H1 (cell line): ENCODE data around the gene SDR39U1. TPM values are rescaled to one million over a fixed set of nuclear protein-coding genes. Genes with fewer than 3 reads are reported as not detected.

Experiments used
- CTCF ChIA-PET: fragments of 300-600 bp; sonication (Branson Sonifier 250); formaldehyde crosslinking; loops from one replicate; lab custom pipeline; 2021; ENCODE audit not compliant: partially characterized antibody; lab: Charles Lee
- POLR2A ChIA-PET: fragments of 300-600 bp; sonication (Branson Sonifier 250); formaldehyde crosslinking; loops from one replicate; lab custom pipeline; 2021; ENCODE audit warnings: inconsistent platforms; ENCODE audit not compliant: partially characterized antibody; lab: Charles Lee
- DNase-seq, 2 experiments: peaks; one replicate each; pipeline versions ENCODE4 v3.0.0 to v3.0.0-alpha.2; 2010 to 2022; ENCODE audit warnings: low spot score in 2 of 2, low read depth in 1 of 2, mixed read lengths in 1 of 2
- FAIRE-seq: peaks from 2 replicates; lab custom pipeline; 2011; peaks lifted over from hg19 to GRCh38; lab: Jason Lieb, UNC
- H2AFZ ChIP-seq: 2 replicates; pipeline ENCODE4 v1.8.1; 2012; ENCODE audit warnings: low read length, inconsistent platforms
- H2AK5ac ChIP-seq: 2 replicates; pipeline ENCODE4 v1.6.1; 2013; ENCODE audit warnings: low read depth, low read length
- H2BK120ac ChIP-seq: replicated peaks from 2 replicates; pipeline ENCODE3; 2013; ENCODE audit warnings: low read depth, low read length, inconsistent platforms
- H2BK12ac ChIP-seq: 2 replicates; pipeline ENCODE4 v1.6.1; 2013; ENCODE audit warnings: low read depth, low read length
- H2BK15ac ChIP-seq: 2 replicates; pipeline ENCODE4 v1.6.1; 2013; ENCODE audit warnings: low read length
- H2BK20ac ChIP-seq: 2 replicates; pipeline ENCODE4 v1.6.1; 2013; ENCODE audit warnings: low read length
- H2BK5ac ChIP-seq: 2 replicates; pipeline ENCODE4 v1.6.1; 2013; ENCODE audit warnings: low read depth, low read length
- H3K14ac ChIP-seq: 2 replicates; pipeline ENCODE4 v1.6.1; 2013; ENCODE audit warnings: inconsistent platforms; ENCODE audit not compliant: insufficient read length
- H3K18ac ChIP-seq: 2 replicates; pipeline ENCODE4 v1.6.1; 2013; ENCODE audit warnings: low read length; ENCODE audit errors: extremely low read depth
- H3K23ac ChIP-seq: 2 replicates; pipeline ENCODE4 v1.6.1; 2013; ENCODE audit warnings: inconsistent platforms; ENCODE audit not compliant: insufficient read length
- H3K23me2 ChIP-seq: 2 replicates; pipeline ENCODE4 v1.6.1; 2013; ENCODE audit warnings: low read depth, low read length
- H3K27ac ChIP-seq: 2 replicates; pipeline ENCODE4 v1.6.1; 2011; ENCODE audit warnings: low read depth, low read length, inconsistent platforms
- H3K27me3 ChIP-seq, 4 experiments: replicated peaks in 1 of 4; 1 replicate in 1 of 4; 2 replicates in 3 of 4; pipeline versions ENCODE4 v1.6.1 to v1.8.1; 2011 to 2013; ENCODE audit warnings: low read length in 3 of 4, mild to moderate bottlenecking in 3 of 4, inconsistent platforms in 2 of 4, mixed read lengths in 2 of 4, moderate library complexity in 1 of 4; ENCODE audit not compliant: control insufficient read depth in 3 of 4, insufficient read depth in 3 of 4; ENCODE audit errors: extremely low read depth in 1 of 4
- H3K36me3 ChIP-seq, 4 experiments: 2 replicates each; pipeline versions ENCODE4 v1.6.1 to v1.8.1; 2011 to 2013; ENCODE audit warnings: mild to moderate bottlenecking in 4 of 4, low read length in 3 of 4, moderate library complexity in 2 of 4, control low read depth in 1 of 4, inconsistent platforms in 1 of 4; ENCODE audit not compliant: insufficient read depth in 4 of 4, control insufficient read depth in 2 of 4
- H3K4ac ChIP-seq: replicated peaks from 2 replicates; pipeline ENCODE3; 2013; ENCODE audit warnings: low read length, low read depth, mixed read lengths, inconsistent platforms; ENCODE audit not compliant: insufficient read length
- H3K4me1 ChIP-seq, 4 experiments: replicated peaks in 1 of 4; 1 replicate in 1 of 4; 2 replicates in 3 of 4; pipeline versions ENCODE4 v1.6.1 to v1.8.1; 2011 to 2013; ENCODE audit warnings: low read length in 3 of 4, inconsistent platforms in 2 of 4, mixed read lengths in 1 of 4; ENCODE audit not compliant: insufficient read depth in 4 of 4, control insufficient read depth in 3 of 4
- H3K4me2 ChIP-seq, 2 experiments: 2 replicates each; pipeline versions ENCODE4 v1.6.1 to v1.8.1; 2011 to 2013; ENCODE audit warnings: low read depth in 2 of 2, low read length in 2 of 2, control low read depth in 1 of 2, inconsistent platforms in 1 of 2, mild to moderate bottlenecking in 1 of 2; ENCODE audit not compliant: insufficient read depth in 1 of 2
- H3K4me3 ChIP-seq, 4 experiments: fragments of 200-600, 300-600 bp in 1 of 4; sonication (generic), shearing (Covaris generic), sonication (Bioruptor Twin) in 1 of 4; 2 replicates each; pipeline versions ENCODE4 v1.5.1 to v1.8.1; 2011 to 2016; ENCODE audit warnings: low read length in 4 of 4, low read depth in 3 of 4, control low read depth in 2 of 4, inconsistent platforms in 2 of 4, mild to moderate bottlenecking in 2 of 4, mixed read lengths in 1 of 4, moderate library complexity in 1 of 4; ENCODE audit not compliant: insufficient read depth in 2 of 4; ENCODE audit errors: extremely low read depth in 1 of 4
- H3K56ac ChIP-seq: replicated peaks from 2 replicates; pipeline ENCODE3; 2013; ENCODE audit warnings: low read depth, mild to moderate bottlenecking, mixed read lengths, low read length, inconsistent platforms; ENCODE audit not compliant: insufficient read length
- H3K79me1 ChIP-seq: 2 replicates; pipeline ENCODE4 v1.6.1; 2013; ENCODE audit warnings: low read depth, low read length, control low read depth
- H3K79me2 ChIP-seq, 2 experiments: 2 replicates each; pipeline versions ENCODE4 v1.6.1 to v1.8.1; 2012 to 2013; ENCODE audit warnings: low read length in 2 of 2, mild to moderate bottlenecking in 2 of 2, inconsistent platforms in 1 of 2; ENCODE audit not compliant: insufficient read depth in 2 of 2, control insufficient read depth in 1 of 2
- H3K9ac ChIP-seq, 4 experiments: replicated peaks in 1 of 4; 1 replicate in 1 of 4; 2 replicates in 3 of 4; pipeline versions ENCODE4 v1.6.1 to v1.8.1; 2011 to 2013; ENCODE audit warnings: low read depth in 3 of 4, low read length in 3 of 4, control low read depth in 2 of 4, mild to moderate bottlenecking in 2 of 4, moderate library complexity in 2 of 4, inconsistent platforms in 1 of 4; ENCODE audit errors: extremely low read depth in 1 of 4
- H3K9me3 ChIP-seq, 2 experiments: 2 replicates each; pipeline versions ENCODE4 v1.6.1 to v1.8.1; 2012 to 2013; ENCODE audit warnings: mild to moderate bottlenecking in 2 of 2, moderate library complexity in 2 of 2, control low read depth in 1 of 2, inconsistent platforms in 1 of 2, low read depth in 1 of 2, low read length in 1 of 2, mixed read lengths in 1 of 2; ENCODE audit not compliant: insufficient read depth in 2 of 2
- H4K20me1 ChIP-seq, 2 experiments: replicated peaks in 1 of 2; 2 replicates each; pipeline versions ENCODE3 to v1.8.1; 2011 to 2013; ENCODE audit warnings: inconsistent platforms in 2 of 2, low read length in 2 of 2, mild to moderate bottlenecking in 1 of 2; ENCODE audit not compliant: insufficient read depth in 2 of 2, control insufficient read depth in 1 of 2
- H4K5ac ChIP-seq: 2 replicates; pipeline ENCODE4 v1.6.1; 2013; ENCODE audit warnings: low read length, low read depth, mixed read lengths, inconsistent platforms; ENCODE audit not compliant: insufficient read length
- H4K8ac ChIP-seq: 2 replicates; pipeline ENCODE4 v1.8.0; 2013; ENCODE audit warnings: mild to moderate bottlenecking, moderate library complexity, low read length, inconsistent platforms; ENCODE audit not compliant: insufficient read depth; ENCODE audit errors: extremely low read depth
- H4K91ac ChIP-seq: replicated peaks from 2 replicates; pipeline ENCODE3; 2013; ENCODE audit warnings: low read length, mixed read lengths, inconsistent platforms; ENCODE audit not compliant: insufficient read length
- KDM4A ChIP-seq: IDR thresholded peaks from one replicate; pipeline ENCODE4 v1.7.1; 2012; ENCODE audit warnings: low read depth, mild to moderate bottlenecking, moderate library complexity, low read length, inconsistent platforms; ENCODE audit not compliant: severe bottlenecking
- PHF8 ChIP-seq: fragments of 200-600 bp; sonication (generic); conservative IDR thresholded peaks from 2 replicates; pipeline ENCODE4 v1.7.1; 2012; ENCODE audit warnings: low read depth, mild to moderate bottlenecking, inconsistent platforms, low read length, moderate library complexity
- SRF ChIP-seq: IDR thresholded peaks from 2 replicates; pipeline ENCODE4 v1.6.1; 2011; ENCODE audit warnings: mild to moderate bottlenecking, low read depth, low read length, moderate library complexity
- WGBS, 2 experiments: shearing (Covaris generic) in 1 of 2; methylation state at CpG; one replicate each; pipeline versions ENCODE4 v1.1.6 to v1.1.7; 2013 to 2015; ENCODE audit warnings: low lambda C conversion rate in 2 of 2, mixed read lengths in 2 of 2, inconsistent platforms in 1 of 2, low coverage in 1 of 2, missing lambda C conversion rate in 1 of 2; ENCODE audit not compliant: insufficient replicate concordance in 2 of 2, insufficient coverage in 1 of 2, insufficient read length in 1 of 2; ENCODE audit errors: extremely low coverage in 1 of 2, missing lambda C conversion rate in 1 of 2; 5-methylcytosine and 5-hydroxymethylcytosine counted together
- polyA plus RNA-seq, 7 experiments: library from polyadenylated mRNA; depleted of rRNA in 3 of 7; stranded (reverse) in 5 of 7; unstranded in 2 of 7; fragments of >200 nt in 5 of 7; fragments of 200-250 nt in 2 of 7; gene quantifications; 1 replicate in 5 of 7; 2 replicates in 1 of 7; 4 replicates in 1 of 7; pipeline versions ENCODE4 v1.2.1 to v1.2.3, GENCODE V29; 2011 to 2013; ENCODE audit warnings: missing spikeins in 2 of 7, mixed read lengths in 2 of 7
- total RNA-seq: library from RNA; stranded (reverse); fragmentation: NEBNext Ultra II Directional; extraction: Animal tissue kit (Norgen Biotek cat#: 25700); gene quantifications from 2 replicates; pipeline ENCODE4 v1.2.1, GENCODE V29; 2021

SDR39U1 gene
- total and polyA plus RNA-seq, 2 of the 8 experiments (the other 6 are each of a cell fraction or from before 2014, with no cell fraction given), result 46.7 to 98.8 TPM

DNA sequence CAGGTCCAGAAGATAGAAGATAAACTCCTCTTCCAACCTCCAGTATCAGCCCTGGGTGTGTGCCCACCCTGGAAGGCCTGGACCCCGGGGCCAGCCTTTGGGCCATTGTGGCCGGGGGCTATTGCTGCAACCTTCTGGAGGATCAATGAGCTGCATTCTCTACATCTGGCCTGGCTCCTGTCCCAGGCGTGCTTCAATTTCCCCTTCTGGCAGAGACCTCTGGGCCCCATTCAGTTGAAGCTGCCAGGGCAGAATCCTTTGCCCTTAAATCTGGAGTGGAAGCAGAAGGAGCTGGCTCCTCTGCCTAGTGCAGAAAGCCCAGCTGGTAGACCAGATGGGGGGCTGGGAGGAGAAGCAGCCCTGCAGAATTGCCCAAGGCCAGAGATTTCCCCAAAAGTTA lies 33.8 kb downstream of the SDR39U1 start:
- Histone ChIP-seq H3K4me3 (no peak overlapping the region), H3K79me1 (peaks cover 3% of the 10 kb centered on the region; the same call in 1 of the 2 replicates), H4K5ac (no peak overlapping the region), H4K20me1 (peaks cover 0 to 2% of the 10 kb centered on the region in 2 experiments), H2AFZ (no peak overlapping the region), H3K14ac (no peak overlapping the region), H3K9me3 (no peaks in the 10 kb centered on the region), H3K23me2 (peaks cover 2% of the 10 kb centered on the region; the same call in 1 of the 2 replicates), H2BK15ac (no peak overlapping the region), H3K18ac (no peak overlapping the region), H2AK5ac (no peak overlapping the region), H3K56ac (no peak overlapping the region), H2BK12ac (no peak overlapping the region), H3K79me2 (no peaks in the 10 kb centered on the region), H4K8ac (no peak overlapping the region), H2BK20ac (no peak overlapping the region), H2BK5ac (no peak overlapping the region), H3K27me3 (0 out of 7 replicates have a peak, but pooled peaks cover 0 to 2% (median 0%) of the 10 kb centered on the region in 4 experiments), H3K23ac (no peak overlapping the region), H3K9ac (no peak overlapping the region), H3K4me1 (no peaks in the 10 kb centered on the region), H3K27ac (no peak overlapping the region), H3K36me3 (peaks cover 0 to 2% (median 1%) of the 10 kb centered on the region in 4 experiments; a peak in 5 of 8 replicates), H3K4me2 (no peak overlapping the region), H2BK120ac (no peak overlapping the region), H4K91ac (no peak overlapping the region), H3K4ac (no peak overlapping the region)
- CTCF ChIA-PET, result interaction anchor here (0.7 to 9.6 kb wide), 21 partner anchors 7 to 167 kb away, joined by 3 to 101 read pairs (median 5); partner anchors contain the start of genes ADCY4, CBLN3, CIDEB and KHNYN
- DNase-seq, result no peak
- no peak for FAIRE-seq
- WGBS, 2 experiments, result 95% methylated on average over 3 of the region's 3 CpGs; no CpG with 5 or more reads in 1 of the 2 experiments
- POLR2A ChIA-PET, result interaction anchor here (0.9 to 5.0 kb wide), 6 partner anchors 9 to 78 kb away, joined by 3 to 25 read pairs (median 4); partner anchors contain the start of genes CBLN3 and KHNYN
- TF ChIP-seq KDM4A (no peak), SRF (no peak), PHF8 (no peak)
